GM19372 (cell line): ENCODE measurements around the gene OR13J1.
"Not testable (repeated sequence)": the region's sequence is repeated elsewhere in the genome, so short reads cannot be mapped to it uniquely, and the experiment has no call there.

Experiments used
- ATAC-seq: cut with Tn5 transposase; IDR thresholded peaks from one replicate; pipeline ENCODE4 v1.9.1; 2021; ENCODE audit warnings: mild to moderate bottlenecking, low read depth, moderate library complexity; ENCODE audit not compliant: unreplicated experiment

Gene OR13J1

GRCh38 chr9:35870351-35870923 is at the start of gene OR13J1:
Gene OR13J1 (minus strand): TSS chr9:35870401. CDS start chr9:35870401, 0 bp downstream.
- no peak for ATAC-seq

- ATAC-seq: no peak
These were observed 49.2 kb upstream of the OR13J1 start for GRCh38 chr9:35919212-35920008.

GRCh38 chr9:35918780-35919179 is 48.6 kb upstream of the OR13J1 start:
- no peak for ATAC-seq

DNA sequence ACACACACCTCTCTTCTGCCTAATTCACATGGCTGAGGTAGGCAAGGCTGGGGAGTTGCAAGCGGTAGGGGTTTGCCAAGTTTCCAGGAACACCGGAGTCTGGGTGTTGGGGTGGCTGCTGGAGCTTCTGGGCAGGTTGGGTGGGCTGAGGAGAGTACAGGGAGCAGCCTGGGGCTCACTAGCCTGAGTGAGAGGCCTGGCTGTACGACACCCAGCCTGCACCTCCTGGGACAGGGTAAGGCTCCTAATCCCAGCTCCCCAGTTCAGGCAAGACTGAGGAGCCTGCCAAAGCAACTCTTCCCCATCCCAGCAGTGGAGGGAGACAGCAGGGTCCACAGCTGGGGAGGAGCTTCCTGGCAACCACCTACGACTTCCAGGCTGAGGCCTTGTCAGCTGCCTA is 47.1 kb upstream of the OR13J1 start:
- no peak for ATAC-seq

- no peak for ATAC-seq
These were observed 45.6 kb upstream of the OR13J1 start for GRCh38 chr9:35915681-35916294.

DNA sequence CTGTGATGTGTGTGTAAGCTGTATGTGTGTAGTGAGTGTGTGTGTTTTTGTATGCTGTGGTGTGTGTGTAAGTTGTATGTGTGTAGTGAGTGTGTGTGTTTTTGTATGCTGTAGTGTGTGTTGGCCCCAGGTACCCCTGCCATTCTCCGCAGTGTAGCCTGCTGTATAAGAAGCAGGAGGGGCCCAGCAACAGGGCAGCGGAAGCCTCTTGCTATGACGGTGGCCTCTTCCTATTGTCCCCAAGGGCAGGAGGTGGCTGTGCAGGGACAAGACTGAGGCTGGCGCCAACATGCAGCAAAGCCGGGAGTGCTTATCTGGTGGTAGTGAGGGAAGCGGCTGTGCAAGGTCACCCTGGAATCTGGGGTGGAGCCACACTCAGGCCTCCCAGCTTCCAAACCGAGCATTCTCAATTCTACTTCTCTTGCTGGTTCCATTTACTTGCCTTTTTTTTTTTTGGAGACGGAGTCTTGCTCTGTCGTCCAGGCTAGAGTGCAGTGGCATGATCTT is 44.2 kb upstream of the OR13J1 start:
- no peak for ATAC-seq

DNA sequence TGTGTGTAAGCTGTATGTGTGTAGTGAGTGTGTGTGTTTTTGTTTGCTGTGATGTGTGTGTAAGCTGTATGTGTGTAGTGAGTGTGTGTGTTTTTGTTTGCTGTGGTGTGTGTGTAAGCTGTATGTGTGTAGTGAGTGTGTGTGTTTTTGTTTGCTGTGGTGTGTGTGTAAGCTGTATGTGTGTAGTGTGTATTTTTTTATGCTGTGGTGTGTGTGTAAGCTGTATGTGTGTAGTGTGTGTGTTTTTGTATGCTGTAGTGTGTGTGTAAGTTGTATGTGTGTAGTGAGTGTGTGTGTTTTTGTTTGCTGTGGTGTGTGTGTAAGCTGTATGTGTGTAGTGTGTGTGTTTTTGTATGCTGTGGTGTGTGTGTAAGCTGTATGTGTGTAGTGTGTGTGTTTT is 43.2 kb upstream of the OR13J1 start:
- ATAC-seq: not testable (repeated sequence)

GRCh38 chr9:35912791-35913400 is 42.7 kb upstream of the OR13J1 start:
- ATAC-seq: no peak

GRCh38 chr9:35911690-35912089 is 41.5 kb upstream of the OR13J1 start:
- ATAC-seq: no peak

GRCh38 chr9:35910613-35911359 is 40.6 kb upstream of the OR13J1 start:
- ATAC-seq: no peak

GRCh38 chr9:35909687-35910612 is 39.7 kb upstream of the OR13J1 start:
- no peak for ATAC-seq

DNA sequence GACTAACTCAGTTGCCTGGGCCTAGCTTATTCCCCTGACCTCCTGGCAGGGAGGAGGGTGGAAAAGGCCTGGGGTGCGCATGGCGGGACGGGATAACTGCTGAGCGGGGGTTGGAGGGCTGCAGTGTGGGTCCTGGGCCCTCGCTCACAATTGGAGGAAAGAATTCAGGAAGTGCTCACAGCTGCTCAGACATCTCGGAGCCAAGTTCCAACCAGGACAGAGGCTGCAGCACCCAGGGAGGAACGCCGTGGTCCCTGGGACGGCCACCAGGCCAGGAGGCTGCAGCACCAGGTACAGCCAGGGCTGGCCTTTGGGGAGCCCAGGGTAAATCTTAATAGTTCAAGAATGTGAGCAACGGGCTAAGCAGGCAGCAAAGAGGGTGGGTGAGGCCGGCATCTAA is 39.1 kb upstream of the OR13J1 start, which contains the start of gene SPAAR:
Gene SPAAR, plus strand, starts transcription at position 217 of the 400 bp plus-strand sequence. CDS start 974 bp downstream, outside the sequence.
- no peak for ATAC-seq

GRCh38 chr9:35908504-35909125 is 38.4 kb upstream of the OR13J1 start:
- ATAC-seq: no peak

- ATAC-seq: no peak
These were observed 37.7 kb upstream of the OR13J1 start for GRCh38 chr9:35907711-35908503.

DNA sequence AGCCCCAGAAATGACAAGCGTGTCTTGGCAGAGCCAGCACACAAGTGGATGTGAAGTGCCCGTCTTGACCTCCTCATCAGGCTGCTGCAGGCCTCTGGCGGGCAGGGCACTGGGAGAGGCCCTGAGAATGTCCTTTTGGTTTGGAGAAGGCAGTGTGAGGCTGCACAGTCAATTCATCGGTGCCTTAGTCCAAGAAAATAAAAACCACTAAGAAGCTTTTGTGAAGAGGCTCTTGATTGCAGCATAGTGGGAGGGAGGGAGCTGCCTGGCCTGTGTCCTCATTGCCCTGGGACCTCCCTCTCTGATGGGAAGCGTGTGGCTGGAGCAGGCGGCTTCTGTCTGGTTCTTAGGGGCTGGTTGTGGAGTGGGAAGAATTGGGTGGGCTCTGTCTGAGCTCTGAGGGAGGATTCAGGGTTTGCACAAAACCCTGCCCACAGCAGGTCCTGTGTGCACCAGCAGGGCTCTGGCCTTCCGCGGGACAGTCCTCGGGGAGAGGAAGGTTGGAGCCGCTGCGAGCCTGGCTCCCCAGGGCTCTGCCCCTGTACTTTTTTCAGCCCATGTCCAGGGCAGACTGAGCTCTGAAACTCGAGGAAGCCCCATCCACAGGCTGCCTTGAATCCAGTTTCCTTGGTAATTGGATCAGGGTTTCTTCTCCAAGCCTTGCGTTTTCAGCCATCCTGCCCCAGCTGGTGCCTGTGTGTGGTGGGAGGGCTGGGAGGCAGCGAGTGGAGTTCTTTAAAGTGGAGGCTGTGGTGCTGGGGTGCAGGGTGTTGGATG is 36.9 kb upstream of the OR13J1 start:
- no peak for ATAC-seq

DNA sequence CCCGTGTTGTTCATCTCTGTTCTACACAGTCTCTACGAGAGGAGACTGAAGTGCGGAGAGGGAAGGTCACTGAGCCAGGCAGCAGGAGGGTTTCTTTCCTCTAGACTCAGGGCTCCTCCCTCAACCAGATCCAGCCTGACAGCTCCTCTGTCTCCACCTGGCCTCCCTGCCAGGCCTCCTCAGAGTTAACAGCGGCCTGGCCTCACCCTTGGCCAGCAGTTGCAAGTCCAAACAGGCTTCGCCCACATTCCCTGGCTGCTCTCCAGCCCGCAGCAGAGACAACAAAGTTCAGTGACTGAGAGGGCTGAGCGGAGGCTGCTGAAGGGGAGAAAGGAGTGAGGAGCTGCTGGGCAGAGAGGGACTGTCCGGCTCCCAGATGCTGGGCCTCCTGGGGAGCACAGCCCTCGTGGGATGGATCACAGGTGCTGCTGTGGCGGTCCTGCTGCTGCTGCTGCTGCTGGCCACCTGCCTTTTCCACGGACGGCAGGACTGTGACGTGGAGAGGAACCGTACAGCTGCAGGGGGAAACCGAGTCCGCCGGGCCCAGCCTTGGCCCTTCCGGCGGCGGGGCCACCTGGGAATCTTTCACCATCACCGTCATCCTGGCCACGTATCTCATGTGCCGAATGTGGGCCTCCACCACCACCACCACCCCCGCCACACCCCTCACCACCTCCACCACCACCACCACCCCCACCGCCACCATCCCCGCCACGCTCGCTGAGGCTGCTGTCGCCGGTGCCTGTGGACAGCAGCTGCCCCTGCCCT is 35.9 kb upstream of the OR13J1 start, which contains the start of gene HRCT1:
Gene HRCT1, plus strand, starts transcription at position 291 of the 768 bp plus-strand sequence. Its CDS starts 86 bp downstream, at position 377.
- ATAC-seq: no peak
